Erythroblast (primary cell): Measurements from ENCODE around the gene PCDHB9.
"Not testable (repeated sequence)": the region's sequence is repeated elsewhere in the genome, so short reads cannot be mapped to it uniquely, and the experiment has no call there.

Experiments used
- GATA1 ChIP-seq: IDR thresholded peaks from 2 replicates; pipeline ENCODE4 v1.6.1; 2011; ENCODE audit warnings: low read depth, mild to moderate bottlenecking, control low read depth, low read length, moderate library complexity
- POLR2A ChIP-seq: IDR thresholded peaks from 2 replicates; pipeline ENCODE4 v1.6.1; 2011; ENCODE audit warnings: mild to moderate bottlenecking, low read length

- not testable (repeated sequence) for TF ChIP-seq POLR2A, GATA1
Measured at GRCh38 chr5:141177577-141178191, 9.3 kb upstream of the PCDHB9 start, which contains the start of gene PCDHB8.
